ENCODE measurements around the gene SNTG2. TPM values are rescaled to one million over a fixed set of nuclear protein-coding genes. Genes with fewer than 3 reads are reported as not detected.

The SNTG2 gene
- total RNA-seq, result not detected
- long read RNA-seq, result 0 reads

DNA sequence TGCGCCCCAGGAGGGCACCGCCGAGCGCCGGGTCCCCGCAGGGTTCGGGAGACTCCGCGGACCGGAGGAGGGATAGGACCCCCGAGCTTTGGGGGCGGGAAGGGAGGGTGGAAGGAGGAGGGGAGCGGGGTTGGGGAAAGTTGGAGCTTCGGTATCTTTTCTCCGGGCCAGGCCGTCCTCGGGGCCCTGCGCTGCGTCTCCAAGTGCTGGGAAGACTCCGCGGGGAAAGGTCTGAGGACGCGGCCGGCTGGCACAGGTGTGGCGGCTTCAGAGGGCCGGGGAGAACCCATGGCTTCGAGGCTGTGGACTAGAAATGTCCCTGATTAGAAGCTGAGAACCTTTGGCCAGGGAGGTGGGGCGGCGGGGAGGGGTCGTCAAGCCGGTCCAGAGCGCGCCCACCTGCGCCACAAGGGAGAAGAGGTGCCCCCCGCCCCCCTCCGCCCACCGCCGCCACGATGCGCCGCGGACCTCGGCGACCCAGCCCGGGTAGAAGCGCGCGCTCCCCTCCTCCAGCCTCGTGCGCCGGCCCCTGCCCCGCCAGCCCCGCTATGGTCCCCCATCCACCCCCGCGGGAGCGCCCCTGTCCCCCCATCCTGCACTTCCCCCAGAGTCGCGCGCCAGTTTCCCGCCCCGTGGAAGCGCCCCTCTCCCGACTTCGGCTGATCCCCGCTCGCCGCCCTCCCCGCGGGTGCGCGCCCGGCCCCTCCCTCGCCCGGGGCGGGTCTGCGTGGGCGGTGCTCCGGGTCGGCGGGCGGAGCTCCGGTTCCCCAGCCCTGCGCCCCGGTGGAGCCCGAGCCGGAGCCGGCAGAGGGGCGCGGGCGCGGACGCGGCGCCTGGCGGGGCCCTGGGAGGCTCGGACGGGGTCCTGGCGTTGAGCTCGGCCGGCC is at the start of gene SNTG2:
SNTG2 (plus strand) TSS at position 770 of the 887 bp plus-strand sequence. CDS start 148 bp downstream, outside the sequence.
- Histone ChIP-seq H3K27me3 (peaks cover 0 to 25% of the 10 kb centered on the region in 2 donors), H3K4me3 (peak within 1 kb of the TSS; percentile 26 to 45 (median 45)), H3K36me3 (no peaks in the 10 kb centered on the region), H3K27ac (no peak within 1 kb of the TSS), H3K9me3 (no peaks in the 10 kb centered on the region), H3K4me1 (peaks cover 0 to 10% (median 5%) of the 10 kb centered on the region in 4 donors)
- peak in 2 of 3 donors; percentile 54 for DNase-seq
- ATAC-seq, result peak; percentile 91 to 93 (median 92)
- intact Hi-C loops (cut with DNase I), result no loop called here
- 3% methylated on average over 16 of the region's 100 CpGs for WGBS (ENCODE audit: insufficient coverage, low coverage, low lambda C conversion rate, missing lambda C conversion rate)
- TF ChIP-seq, protein P1, sequence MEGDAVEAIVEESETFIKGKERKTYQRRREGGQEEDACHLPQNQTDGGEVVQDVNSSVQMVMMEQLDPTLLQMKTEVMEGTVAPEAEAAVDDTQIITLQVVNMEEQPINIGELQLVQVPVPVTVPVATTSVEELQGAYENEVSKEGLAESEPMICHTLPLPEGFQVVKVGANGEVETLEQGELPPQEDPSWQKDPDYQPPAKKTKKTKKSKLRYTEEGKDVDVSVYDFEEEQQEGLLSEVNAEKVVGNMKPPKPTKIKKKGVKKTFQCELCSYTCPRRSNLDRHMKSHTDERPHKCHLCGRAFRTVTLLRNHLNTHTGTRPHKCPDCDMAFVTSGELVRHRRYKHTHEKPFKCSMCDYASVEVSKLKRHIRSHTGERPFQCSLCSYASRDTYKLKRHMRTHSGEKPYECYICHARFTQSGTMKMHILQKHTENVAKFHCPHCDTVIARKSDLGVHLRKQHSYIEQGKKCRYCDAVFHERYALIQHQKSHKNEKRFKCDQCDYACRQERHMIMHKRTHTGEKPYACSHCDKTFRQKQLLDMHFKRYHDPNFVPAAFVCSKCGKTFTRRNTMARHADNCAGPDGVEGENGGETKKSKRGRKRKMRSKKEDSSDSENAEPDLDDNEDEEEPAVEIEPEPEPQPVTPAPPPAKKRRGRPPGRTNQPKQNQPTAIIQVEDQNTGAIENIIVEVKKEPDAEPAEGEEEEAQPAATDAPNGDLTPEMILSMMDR (IDR thresholded peaks at IDR 0.05), result no peak
- no peak for TF ChIP-seq POLR2A (IDR thresholded peaks at IDR 0.05)

DNA sequence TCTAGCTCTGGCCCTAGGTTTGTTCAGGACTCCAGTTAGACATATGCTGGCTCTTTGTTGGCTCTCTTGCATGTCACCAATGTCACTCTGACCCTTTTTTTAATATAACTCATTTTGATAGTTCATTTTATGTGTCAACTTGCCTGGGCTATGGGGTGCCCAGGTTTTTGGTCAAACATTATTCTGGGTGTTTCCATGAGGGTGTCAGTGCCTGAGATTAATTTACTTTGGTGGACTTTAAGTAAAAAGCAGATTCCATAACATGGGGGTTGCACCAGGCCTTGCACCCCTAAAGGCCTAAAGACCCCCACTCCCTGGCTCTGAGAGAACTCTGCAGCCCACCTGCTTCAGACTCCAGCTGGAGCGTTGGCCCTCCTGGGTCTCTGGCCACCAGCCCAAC is 48.1 kb upstream of the SNTG2 start:
- ATAC-seq (no peak), DNase-seq (no peak)
- no peaks in the 10 kb centered on the region for H3K36me3 ChIP-seq
- H3K4me3 ChIP-seq, result no peak overlapping the region
- no peaks in the 10 kb centered on the region for H3K4me1 ChIP-seq
- no peaks in the 10 kb centered on the region for H3K27me3 ChIP-seq
- 80% methylated on average over 1 of the region's 1 CpG for WGBS (ENCODE audit: insufficient coverage, low coverage, low lambda C conversion rate, missing lambda C conversion rate)
- intact Hi-C loops (cut with DNase I), result no loop called here
- no peak for TF ChIP-seq POLR2A (IDR thresholded peaks at IDR 0.05)
- TF ChIP-seq, protein P1 (IDR thresholded peaks at IDR 0.05), result no peak
- no peak overlapping the region for H3K27ac ChIP-seq
- no peaks in the 10 kb centered on the region for H3K9me3 ChIP-seq

DNA sequence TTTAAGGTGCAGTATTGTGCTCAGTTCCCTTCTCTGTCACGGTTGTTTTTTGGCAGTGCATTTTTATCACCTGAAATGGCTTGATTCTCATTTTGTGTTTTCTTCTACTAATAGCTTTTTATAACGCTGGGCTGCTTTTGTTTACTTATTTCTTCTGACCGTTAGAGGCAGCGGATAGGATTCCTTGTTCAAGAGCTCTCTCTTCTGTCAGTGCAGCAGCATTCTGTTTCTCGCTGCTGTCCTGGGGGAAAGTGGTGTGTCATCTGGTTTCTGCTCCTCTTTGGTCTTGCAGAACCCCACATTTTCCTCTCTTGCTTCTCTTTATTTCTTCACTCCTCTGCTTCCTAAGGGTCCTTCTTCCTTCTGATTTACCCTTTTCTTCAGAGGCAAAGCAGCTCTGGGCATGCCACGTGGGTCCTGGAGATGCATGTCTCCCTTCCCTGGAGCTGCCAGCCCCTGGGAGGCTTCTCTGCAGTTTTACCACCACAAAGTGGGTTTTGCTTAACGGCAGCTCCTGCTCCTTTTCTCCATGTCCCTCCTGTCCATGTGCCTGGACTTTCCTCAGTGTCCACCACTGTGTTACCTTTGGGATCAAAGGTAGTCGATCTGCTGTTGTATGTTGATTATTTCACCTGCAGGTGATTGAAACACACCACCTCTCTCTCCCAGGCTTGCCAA is 47.3 kb upstream of the SNTG2 start:
- TF ChIP-seq, protein P1 (IDR thresholded peaks at IDR 0.05), result no peak
- TF ChIP-seq POLR2A (IDR thresholded peaks at IDR 0.05), result no peak
- 22% methylated on average over 8 of the region's 8 CpGs for WGBS (ENCODE audit: insufficient coverage, low coverage, low lambda C conversion rate, missing lambda C conversion rate)
- ATAC-seq (no peak), DNase-seq (no peak)
- Histone ChIP-seq H3K4me1 (no peaks in the 10 kb centered on the region), H3K4me3 (no peak overlapping the region), H3K27me3 (no peaks in the 10 kb centered on the region), H3K9me3 (no peaks in the 10 kb centered on the region), H3K27ac (no peak overlapping the region), H3K36me3 (no peaks in the 10 kb centered on the region)
- intact Hi-C loops (cut with DNase I), result no loop called here

DNA sequence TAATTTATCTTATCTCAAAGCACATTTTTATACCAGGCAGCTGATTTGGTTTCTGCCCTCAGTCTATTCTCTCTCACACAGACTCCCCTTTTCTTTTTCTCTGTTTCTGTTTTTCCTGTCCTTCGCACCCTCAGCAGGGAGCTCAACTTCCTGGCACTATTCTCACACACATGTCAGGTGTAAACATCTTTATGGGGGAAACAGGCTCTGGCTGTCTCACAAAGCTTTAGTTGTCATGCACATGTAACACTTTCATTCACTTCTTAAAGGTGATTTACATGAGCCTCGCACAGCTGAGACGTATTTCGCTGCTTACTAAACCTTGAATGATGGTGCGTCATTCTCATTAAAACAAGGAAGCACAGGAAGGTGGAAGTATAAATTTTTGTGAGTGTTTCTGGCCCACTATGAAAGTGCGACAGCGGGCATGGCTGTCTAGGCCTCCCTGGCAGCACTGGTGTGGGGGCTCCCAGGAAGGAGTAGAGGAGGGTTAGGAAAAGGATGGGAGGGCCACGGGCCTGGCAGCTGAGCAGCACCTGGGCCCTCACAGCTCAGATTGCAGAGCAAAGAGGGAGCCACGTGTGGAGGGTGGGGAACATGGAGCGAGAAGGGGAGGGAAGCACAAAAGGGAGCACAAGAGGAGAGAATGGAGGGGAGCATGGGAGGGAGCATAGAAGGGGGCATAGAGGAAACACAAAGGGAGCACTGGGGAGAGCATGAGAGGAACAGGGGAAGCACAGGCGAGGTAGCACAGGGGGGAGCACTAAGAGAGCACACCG is 46.2 kb upstream of the SNTG2 start:
- WGBS (ENCODE audit: insufficient coverage, low coverage, low lambda C conversion rate, missing lambda C conversion rate), result 40% methylated on average over 11 of the region's 12 CpGs
- no peaks in the 10 kb centered on the region for H3K36me3 ChIP-seq
- H3K9me3 ChIP-seq, result no peaks in the 10 kb centered on the region
- DNase-seq (no peak), ATAC-seq (peak in 1 of 4 donors; percentile 12)
- no peaks in the 10 kb centered on the region for H3K4me1 ChIP-seq
- TF ChIP-seq, protein P1 (IDR thresholded peaks at IDR 0.05), result no peak
- no peak overlapping the region for H3K4me3 ChIP-seq
- H3K27me3 ChIP-seq, result no peaks in the 10 kb centered on the region
- no peak overlapping the region for H3K27ac ChIP-seq
- intact Hi-C loops (cut with DNase I), result no loop called here
